K562 (cell line): ENCODE data around the gene ECT2. TPM values are rescaled to one million over a fixed set of nuclear protein-coding genes. Genes with fewer than 3 reads are reported as not detected.

ENCODE experiments used
- ARHGAP35 ChIP-seq: fragments of 450-650 bp; IDR thresholded peaks from 2 replicates; pipeline ENCODE4 v1.6.1; 2018; ENCODE audit not compliant: partially characterized antibody
- BHLHE40 ChIP-seq: IDR thresholded peaks from 2 replicates; pipeline ENCODE4 v1.6.1; 2011; ENCODE audit warnings: low read length, improper control_type of control experiment
- DACH1 ChIP-seq: fragments of 450-650 bp; IDR thresholded peaks from 2 replicates; pipeline ENCODE4 v1.6.1; 2018; ENCODE audit not compliant: partially characterized antibody
- ELF2 ChIP-seq: fragments of 250-450 bp; sonication (Bioruptor Pico); IDR thresholded peaks from 2 replicates; pipeline ENCODE4 v1.5.0; 2021; ENCODE audit warnings: mild to moderate bottlenecking
- ETV1 ChIP-seq: fragments of 450-650 bp; conservative IDR thresholded peaks from 2 replicates; pipeline ENCODE4 v1.6.1; 2016; ENCODE audit warnings: missing genetic modification characterization, control low read depth, low read depth, missing compliant biosample characterization
- ETV6 ChIP-seq, 3 experiments: fragments of 150-350 bp in 1 of 3; sonication (generic) in 1 of 3; formaldehyde crosslinking in 1 of 3; IDR thresholded peaks; 2 replicates each; pipeline versions ENCODE4 v1.6.1 to v1.8.0; 2014 to 2022; ENCODE audit warnings: borderline replicate concordance in 2 of 3, low read depth in 2 of 3, antibody characterized with exemption in 1 of 3, low read length in 1 of 3, mild to moderate bottlenecking in 1 of 3, missing genetic modification reagents in 1 of 3
- FOSL1 ChIP-seq: fragments of 200-800 bp; sonication (Bioruptor generic); conservative IDR thresholded peaks from 2 replicates; pipeline ENCODE4 v1.6.1; 2016; ENCODE audit warnings: missing genetic modification characterization, missing compliant biosample characterization
- HBP1 ChIP-seq: fragments of 450-650 bp; formaldehyde crosslinking; IDR thresholded peaks from 2 replicates; pipeline ENCODE4 v1.4.0; 2022; ENCODE audit warnings: missing genetic modification characterization
- HDAC2 ChIP-seq: fragments of 450-650 bp; IDR thresholded peaks from 2 replicates; pipeline ENCODE4 v1.6.1; 2016; ENCODE audit warnings: mild to moderate bottlenecking
- HNRNPL ChIP-seq: fragments of 200-400 bp; formaldehyde crosslinking; IDR thresholded peaks from 2 replicates; pipeline ENCODE4 v1.6.1; 2017; ENCODE audit warnings: low read depth, mild to moderate bottlenecking, low read length
- ILF3 ChIP-seq: fragments of 450-650 bp; IDR thresholded peaks from 2 replicates; pipeline ENCODE4 v1.6.1; 2018; ENCODE audit warnings: antibody characterized with exemption, mild to moderate bottlenecking, moderate library complexity, borderline replicate concordance
- MTA3 ChIP-seq: fragments of 450-650 bp; formaldehyde crosslinking; IDR thresholded peaks from 2 replicates; pipeline ENCODE4 v1.6.1; 2017; ENCODE audit warnings: mild to moderate bottlenecking, borderline replicate concordance
- MXD1 ChIP-seq: fragments of 250-450 bp; sonication (Bioruptor Pico); IDR thresholded peaks from 2 replicates; pipeline ENCODE4 v1.8.0; 2021; ENCODE audit warnings: borderline replicate concordance, mild to moderate bottlenecking, moderate library complexity; ENCODE audit not compliant: poor library complexity, severe bottlenecking
- NCOA6 ChIP-seq: fragments of 450-650 bp; IDR thresholded peaks from 2 replicates; pipeline ENCODE4 v1.6.1; 2017; ENCODE audit warnings: mild to moderate bottlenecking
- NELFE ChIP-seq: IDR thresholded peaks from 2 replicates; pipeline ENCODE4 v1.6.1; 2011; ENCODE audit warnings: mild to moderate bottlenecking; ENCODE audit not compliant: insufficient read depth, insufficient read length
- POLR2B ChIP-seq: fragments of 450-650 bp; IDR thresholded peaks from 2 replicates; pipeline ENCODE4 v1.6.1; 2018; ENCODE audit warnings: low read depth; ENCODE audit not compliant: partially characterized antibody
- SMAD3 ChIP-seq: fragments of 450-650 bp; formaldehyde crosslinking; conservative IDR thresholded peaks from 2 replicates; pipeline ENCODE4 v1.4.0; 2020; ENCODE audit warnings: mild to moderate bottlenecking
- TCF3 ChIP-seq: sonication (generic); formaldehyde crosslinking; IDR thresholded peaks from 2 replicates; pipeline ENCODE4 v1.4.0; 2020; ENCODE audit warnings: mild to moderate bottlenecking, missing genetic modification reagents
- TFAP4 ChIP-seq: sonication (generic); formaldehyde crosslinking; IDR thresholded peaks from 2 replicates; pipeline ENCODE4 v1.8.0; 2022; ENCODE audit warnings: missing genetic modification reagents, mild to moderate bottlenecking, moderate library complexity, borderline replicate concordance
- TGIF2 ChIP-seq: sonication (generic); formaldehyde crosslinking; IDR thresholded peaks from 2 replicates; pipeline ENCODE4 v1.8.1; 2022; ENCODE audit warnings: mild to moderate bottlenecking, missing genetic modification reagents, moderate library complexity
- ZFP30 ChIP-seq: fragments of 250-450 bp; sonication (Bioruptor Pico); IDR thresholded peaks from 2 replicates; pipeline ENCODE4 v1.8.0; 2022; ENCODE audit warnings: moderate library complexity, mild to moderate bottlenecking, inconsistent platforms, borderline replicate concordance
- ZNF224 ChIP-seq: sonication (generic); formaldehyde crosslinking; IDR thresholded peaks from 2 replicates; pipeline ENCODE4 v1.8.0; 2022; ENCODE audit warnings: mild to moderate bottlenecking, missing genetic modification reagents
- ZNF668 ChIP-seq: fragments of 250-450 bp; sonication (Bioruptor Pico); IDR thresholded peaks from 2 replicates; pipeline ENCODE4 v1.8.0; 2022; ENCODE audit warnings: mild to moderate bottlenecking, inconsistent platforms
- polyA plus RNA-seq, 8 experiments: library from polyadenylated mRNA; depleted of rRNA in 4 of 8; stranded (reverse) in 5 of 8; unstranded in 3 of 8; fragments of >200 nt; fragmentation: Nextera tagmentation in 2 of 8; fragmentation: Illumina TruSeq in 1 of 8; extraction: Ambion mirVana in 2 of 8; extraction: Trizol in 1 of 8; gene quantifications; 2 replicates each; pipeline versions ENCODE4 v1.2.1 to v1.2.3, GENCODE V29; 2011 to 2014; ENCODE audit warnings: inconsistent platforms in 1 of 8, missing spikeins in 1 of 8
- total RNA-seq, 7 experiments: library from RNA; depleted of rRNA in 6 of 7; stranded (reverse); fragments of >200 nt in 6 of 7; fragmentation: Illumina TruSeq in 2 of 7; extraction: Trizol in 2 of 7; gene quantifications; 2 replicates each; pipeline versions ENCODE4 v1.2.1 to v1.2.3, GENCODE V29; 2011 to 2021; ENCODE audit warnings: low replicate concordance in 1 of 7
- TF ChIP-seq, protein P1 (sequence below): IDR thresholded peaks from 2 replicates; pipeline ENCODE4 v1.6.1; 2014; ENCODE audit warnings: antibody characterized with exemption

Gene ECT2
- total and polyA plus RNA-seq, 9 of the 15 experiments (the other 6 are each of a cell fraction or from before 2014, with no cell fraction given): 19.0 to 53.0 (median 36.5) TPM

DNA sequence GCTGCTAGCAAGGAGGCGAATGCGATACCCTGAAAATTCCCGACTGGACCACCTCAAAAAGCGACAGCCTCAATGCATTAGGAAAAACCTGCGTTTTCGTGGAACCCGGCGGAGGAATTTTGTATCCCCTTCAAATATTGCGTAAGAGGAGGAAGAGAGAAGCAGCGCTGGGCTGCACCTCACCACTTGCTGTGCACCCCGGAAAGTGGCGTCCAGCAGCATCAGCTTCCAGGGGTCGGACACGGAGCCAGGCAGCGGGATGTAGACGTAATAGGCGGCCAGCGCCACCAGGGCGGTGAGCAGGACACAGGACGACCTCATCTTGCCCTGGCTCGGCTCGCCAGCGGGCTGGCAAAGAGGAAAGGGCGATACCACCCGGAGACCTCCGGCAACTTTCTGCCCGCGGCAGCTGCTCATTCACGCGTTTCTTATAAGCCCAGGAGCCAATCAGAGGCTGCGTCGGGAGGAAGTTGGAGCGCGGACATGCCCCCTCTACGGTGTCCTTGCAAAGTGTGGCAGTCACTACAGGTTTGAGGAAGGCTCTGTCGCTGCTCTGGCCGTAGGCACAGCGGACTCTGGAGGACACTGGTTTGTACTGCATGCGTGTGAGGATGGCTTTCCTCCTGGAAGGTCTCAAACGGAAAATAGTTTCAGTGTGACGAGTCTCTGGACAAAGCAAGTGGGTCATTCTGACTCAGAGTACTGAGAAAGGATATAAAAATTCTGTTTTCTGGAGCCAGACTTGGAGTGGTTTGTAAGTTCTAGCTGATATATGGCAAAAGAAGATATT lies 39.7 kb upstream of the ECT2 start, which contains the start of gene NCEH1 (continued):
- TF ChIP-seq, protein P1, sequence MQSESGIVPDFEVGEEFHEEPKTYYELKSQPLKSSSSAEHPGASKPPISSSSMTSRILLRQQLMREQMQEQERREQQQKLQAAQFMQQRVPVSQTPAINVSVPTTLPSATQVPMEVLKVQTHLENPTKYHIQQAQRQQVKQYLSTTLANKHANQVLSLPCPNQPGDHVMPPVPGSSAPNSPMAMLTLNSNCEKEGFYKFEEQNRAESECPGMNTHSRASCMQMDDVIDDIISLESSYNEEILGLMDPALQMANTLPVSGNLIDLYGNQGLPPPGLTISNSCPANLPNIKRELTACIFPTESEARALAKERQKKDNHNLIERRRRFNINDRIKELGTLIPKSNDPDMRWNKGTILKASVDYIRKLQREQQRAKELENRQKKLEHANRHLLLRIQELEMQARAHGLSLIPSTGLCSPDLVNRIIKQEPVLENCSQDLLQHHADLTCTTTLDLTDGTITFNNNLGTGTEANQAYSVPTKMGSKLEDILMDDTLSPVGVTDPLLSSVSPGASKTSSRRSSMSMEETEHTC: 0 out of 2 replicates have a peak, but pooled peaks have one; percentile 30
- TF ChIP-seq ZNF224 (CRISPR knock-in tag): no peak
- TF ChIP-seq ZNF668: no peak
- no peak; the same call in 1 of the 2 replicates for TF ChIP-seq HDAC2
- TF ChIP-seq ILF3: no peak
- TF ChIP-seq TCF3 (CRISPR knock-in tag): no peak
- TF ChIP-seq ETV6 (IDR thresholded peaks at IDR 0.05; ENCODE audit: borderline replicate concordance in 1 of 2, low read depth in 2 of 2, low read length in 1 of 2): 0 out of 4 replicates have a peak, but pooled peaks of 1 of the 2 experiments have one; percentile 25
- no peak for TF ChIP-seq ETV6 (CRISPR knock-in tag; IDR thresholded peaks at IDR 0.05; ENCODE audit: borderline replicate concordance)
- TF ChIP-seq TFAP4 (CRISPR knock-in tag): peak; percentile 79; the same call in 1 of the 2 replicates
- no peak for TF ChIP-seq HNRNPL
- peak; percentile 37 for TF ChIP-seq POLR2B
- TF ChIP-seq ELF2 (CRISPR knock-in tag): 0 out of 2 replicates have a peak, but pooled peaks have one; percentile 41
- TF ChIP-seq ETV1 (tag): peak; percentile 46; the same call in 1 of the 2 replicates
- TF ChIP-seq BHLHE40: 0 out of 2 replicates have a peak, but pooled peaks have one; percentile 25
- no peak for TF ChIP-seq TGIF2
- no peak for TF ChIP-seq ARHGAP35
- no peak for TF ChIP-seq SMAD3 (CRISPR knock-in tag)
- peak; percentile 35; the same call in 1 of the 2 replicates for TF ChIP-seq NCOA6
- peak; percentile 84 for TF ChIP-seq MTA3
- TF ChIP-seq ZFP30 (CRISPR knock-in tag): no peak
- peak; percentile 56; the same call in 1 of the 2 replicates for TF ChIP-seq FOSL1 (tag)
- no peak for TF ChIP-seq HBP1
- TF ChIP-seq NELFE: no peak
- no peak for TF ChIP-seq DACH1
- no peak for TF ChIP-seq MXD1 (CRISPR knock-in tag)
